Stimulated activated CD8-positive, alpha-beta memory T cell treated with anti-CD3 and anti-CD28 coated beads, Interleukin-2, amount 100 ng/mL, for 1 hour (primary cell): Measurements from ENCODE around the gene KCNQ1.

Experiments used
- DNase-seq, 2 donors: peaks; one replicate each; pipeline ENCODE4 v3.0.0-alpha.2; 2020; ENCODE audit warnings: low read depth in 2 of 2

Gene KCNQ1

DNA sequence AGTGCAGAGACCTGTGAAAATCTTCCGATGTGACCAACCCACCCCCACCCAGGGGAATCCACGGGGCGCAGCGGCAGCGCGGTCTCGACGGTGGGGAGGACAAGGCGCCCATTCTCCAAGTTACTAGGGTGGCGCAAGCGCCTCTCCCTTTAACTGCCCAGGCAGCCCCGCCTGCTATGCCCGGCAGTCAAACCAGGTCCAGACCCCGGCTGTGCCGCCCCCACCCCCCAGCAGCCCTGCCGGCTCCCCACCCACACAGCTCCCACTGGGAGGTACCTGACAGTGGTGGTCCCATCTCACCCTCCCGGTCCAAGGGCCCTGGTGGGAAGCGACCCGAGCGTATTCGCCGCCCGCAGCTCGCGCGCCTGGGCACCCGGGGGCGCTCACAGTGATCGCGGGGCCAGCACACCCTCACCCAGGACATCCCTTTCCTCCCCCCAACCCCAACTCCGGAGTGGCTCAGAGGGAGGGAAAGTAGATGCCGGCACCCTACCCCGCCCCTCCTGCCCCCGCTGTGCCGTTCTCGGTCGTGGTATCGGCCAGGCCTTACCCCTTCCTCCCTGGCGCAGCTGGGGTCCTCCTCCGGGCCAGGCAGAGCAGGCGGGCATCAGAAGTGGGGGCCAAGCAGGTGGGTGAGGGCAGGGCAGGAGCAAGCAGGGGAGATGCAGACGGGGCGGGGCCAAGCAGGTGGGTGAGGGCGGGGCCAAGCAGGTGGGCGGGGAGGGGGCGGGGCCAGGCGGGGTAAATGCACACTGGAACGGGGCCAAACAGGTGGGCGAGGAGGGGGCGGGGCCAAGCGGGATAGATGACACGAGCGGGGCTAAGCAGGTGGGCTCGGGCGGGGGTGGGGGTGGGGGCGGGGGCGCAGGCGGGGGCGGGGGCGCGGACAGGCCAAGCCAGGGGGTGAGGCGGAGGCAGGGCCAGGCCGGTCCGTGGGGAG is 657 bp upstream of the KCNQ1 start, which contains the start of gene TRPM5:
Gene TRPM5 (minus strand): TSS at position 634 of the 940 bp plus-strand sequence. CDS start 21,478 bp downstream, outside the sequence.
- DNase-seq: peak; percentile 43 to 58

GRCh38 chr11:2445746-2446551 is 1.1 kb downstream of the KCNQ1 start:
- DNase-seq: no peak

- no peak for DNase-seq
These were observed 1.9 kb downstream of the KCNQ1 start for GRCh38 chr11:2446590-2447252.

- no peak for DNase-seq
These were observed 2.6 kb downstream of the KCNQ1 start for GRCh38 chr11:2447253-2447950.

DNA sequence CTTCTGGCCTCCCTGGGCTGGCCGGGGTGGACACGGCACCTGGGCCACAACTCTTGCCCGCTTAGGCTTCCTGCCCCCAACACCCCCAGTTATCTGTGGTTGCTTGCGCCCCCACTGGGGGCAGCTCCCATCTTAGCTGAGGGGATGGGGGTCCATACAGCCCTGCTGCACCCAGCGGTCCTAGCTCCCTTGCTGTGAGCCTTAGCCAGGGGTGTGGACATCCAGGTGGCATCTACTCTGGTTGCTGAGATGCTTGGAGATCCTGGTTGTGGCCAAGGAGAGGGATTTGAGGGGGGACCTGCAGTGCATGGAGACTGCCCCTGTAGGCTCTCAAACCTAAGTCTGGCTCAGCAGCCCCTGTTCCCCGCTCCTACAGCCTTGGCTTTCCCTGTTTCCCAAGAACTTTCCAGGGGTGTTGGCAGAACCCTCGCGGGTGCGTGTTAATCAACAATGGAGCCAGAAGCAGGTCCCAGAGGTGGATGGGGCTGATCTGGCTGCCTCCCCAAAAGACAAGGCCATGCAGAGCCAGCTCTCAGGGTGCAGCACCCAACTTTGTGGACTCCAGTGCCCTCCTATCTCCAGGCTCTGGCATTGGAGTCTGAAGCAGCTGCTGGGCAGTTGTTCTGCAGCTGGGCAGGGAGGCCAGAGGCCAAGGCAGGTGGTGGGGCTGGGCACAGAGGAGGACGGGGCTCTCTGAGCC is 3.3 kb downstream of the KCNQ1 start:
- DNase-seq: no peak

DNA sequence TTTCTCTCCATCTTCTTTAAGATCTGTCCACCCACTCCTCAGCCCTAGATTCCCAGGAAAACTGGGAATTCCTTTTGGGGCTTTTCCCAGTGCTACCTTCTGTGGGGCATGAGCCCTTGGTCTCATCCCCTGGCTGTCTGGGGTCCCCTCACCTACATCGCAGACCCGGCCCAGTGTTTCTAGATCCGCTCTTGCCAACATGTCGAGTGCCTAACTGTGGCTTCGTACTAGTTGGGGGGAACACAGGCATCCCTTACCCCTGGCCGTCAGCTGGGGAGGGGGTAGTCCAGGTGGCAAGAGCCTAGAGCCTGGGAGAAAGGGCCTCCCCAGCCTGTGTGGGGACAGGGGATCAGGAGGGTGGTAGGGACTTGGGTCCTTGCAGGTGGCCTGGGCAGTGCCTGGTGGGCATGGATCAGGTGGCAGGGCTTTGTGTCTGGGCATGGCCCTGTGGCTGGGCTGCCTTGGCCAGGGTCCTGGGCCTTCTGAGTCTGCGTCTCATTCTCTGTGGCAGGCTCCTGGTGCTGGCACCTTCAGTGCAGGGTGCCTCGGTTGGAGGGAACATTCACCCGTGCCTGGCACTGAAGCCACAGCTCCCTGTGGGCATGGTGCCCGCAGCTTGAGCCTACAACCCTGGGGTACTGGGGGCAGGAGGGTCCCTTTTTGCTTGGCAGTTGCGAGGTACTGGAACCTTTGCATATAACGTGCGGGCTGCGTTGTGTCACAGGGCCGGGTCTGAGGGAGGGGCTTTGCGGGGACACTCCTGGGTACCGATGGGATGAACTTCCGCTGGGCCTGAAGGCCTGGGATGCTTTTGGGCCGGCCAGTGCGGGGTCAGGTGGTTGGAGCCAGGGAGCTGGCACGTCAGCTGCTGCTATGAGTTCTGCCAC is 4.1 kb downstream of the KCNQ1 start:
- no peak for DNase-seq

DNA sequence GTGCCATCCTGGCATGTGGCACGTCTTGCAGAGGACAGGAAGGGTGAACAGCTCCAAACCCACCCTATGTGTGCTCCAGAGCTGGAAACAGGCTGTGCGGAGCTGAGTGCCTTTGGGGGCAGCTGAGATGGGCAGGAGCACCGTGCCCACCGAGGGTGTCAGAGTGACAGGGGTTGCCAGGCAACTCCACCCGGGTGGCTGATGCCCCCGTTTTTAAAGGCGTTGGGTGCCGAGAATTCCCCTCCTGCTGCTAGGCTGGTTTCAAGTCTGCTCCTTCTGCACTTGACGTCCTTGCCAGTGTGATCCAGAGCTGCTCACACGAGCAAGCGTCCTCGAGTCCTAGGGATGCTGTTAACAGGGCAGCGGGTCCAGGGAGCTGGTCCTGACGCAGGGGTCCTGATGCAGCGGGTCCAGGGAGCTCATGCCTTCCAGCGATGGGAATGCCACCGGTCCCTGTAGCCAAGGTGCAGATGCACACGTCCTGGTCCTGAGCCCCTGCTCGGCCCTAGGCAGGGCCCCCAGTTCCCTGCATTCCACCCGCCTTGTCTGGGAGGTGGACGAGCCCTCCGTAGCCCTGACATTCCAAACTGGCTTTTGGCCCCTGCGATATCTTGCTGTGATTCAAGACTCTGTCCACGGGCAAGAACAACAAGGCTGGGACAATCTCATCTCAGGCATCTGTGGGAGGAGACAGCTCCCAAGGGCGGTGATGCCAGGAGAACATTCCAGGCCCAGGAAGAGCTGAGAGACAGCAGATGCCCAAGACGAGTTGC is 4.9 kb downstream of the KCNQ1 start:
- DNase-seq: no peak

DNA sequence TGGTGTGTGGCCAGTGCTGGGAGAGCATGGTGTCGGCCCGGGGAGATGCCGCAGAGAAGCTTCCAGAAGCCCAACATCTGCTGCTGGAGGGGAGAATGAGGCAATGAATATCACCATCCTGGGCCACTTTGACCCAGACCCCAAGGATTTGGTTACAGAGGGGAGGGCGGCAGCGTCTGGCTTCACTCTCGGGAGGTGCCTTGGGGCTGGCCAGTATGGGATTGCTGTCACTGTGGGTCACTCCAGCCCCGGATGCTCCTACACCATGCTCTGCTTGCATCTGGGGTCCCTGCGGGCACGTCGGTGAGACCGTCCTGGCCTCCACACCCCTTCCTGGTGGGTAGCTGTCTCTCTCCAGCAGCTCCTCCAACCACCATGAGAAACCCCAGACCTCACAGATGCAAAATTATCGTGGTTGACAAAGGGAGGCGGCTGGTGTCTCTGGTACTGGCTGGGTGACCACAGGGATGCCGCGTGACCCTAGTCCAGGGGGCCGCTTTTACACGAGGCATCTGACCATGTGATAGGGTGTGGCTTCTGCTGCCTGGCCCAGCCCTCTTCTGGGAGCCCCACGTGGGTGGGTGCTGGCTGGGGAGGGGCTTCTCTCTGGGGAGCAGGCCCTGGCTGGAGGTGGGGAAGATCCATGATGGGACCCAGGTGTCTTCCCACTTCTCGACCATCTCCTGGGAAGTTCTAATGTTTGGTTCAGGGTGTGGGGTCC is 5.7 kb downstream of the KCNQ1 start:
- no peak for DNase-seq

- no peak for DNase-seq
These were observed 6.5 kb downstream of the KCNQ1 start for GRCh38 chr11:2451336-2451735.

DNA sequence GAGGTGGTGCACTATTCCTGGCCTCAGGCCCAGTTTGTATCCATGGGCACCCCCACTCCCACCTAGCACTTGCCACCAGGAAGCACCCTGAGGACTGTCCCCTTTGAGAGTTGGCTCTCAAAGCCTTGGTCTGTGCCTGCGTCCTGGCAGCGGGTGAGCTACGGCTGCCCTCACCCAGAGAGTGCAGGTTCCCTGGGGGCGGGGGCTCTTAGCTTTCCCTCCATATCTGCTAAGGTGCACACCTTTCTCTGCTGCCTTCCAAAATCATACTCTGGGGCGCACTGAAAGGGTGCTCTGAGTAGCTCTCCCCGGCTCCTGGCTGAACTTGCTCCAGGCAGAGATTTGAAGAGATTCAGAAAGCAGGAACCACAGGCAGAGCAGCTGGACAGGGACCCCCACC is 7.1 kb downstream of the KCNQ1 start:
- no peak for DNase-seq

- no peak for DNase-seq
These were observed 7.7 kb downstream of the KCNQ1 start for GRCh38 chr11:2452321-2453012.

DNA sequence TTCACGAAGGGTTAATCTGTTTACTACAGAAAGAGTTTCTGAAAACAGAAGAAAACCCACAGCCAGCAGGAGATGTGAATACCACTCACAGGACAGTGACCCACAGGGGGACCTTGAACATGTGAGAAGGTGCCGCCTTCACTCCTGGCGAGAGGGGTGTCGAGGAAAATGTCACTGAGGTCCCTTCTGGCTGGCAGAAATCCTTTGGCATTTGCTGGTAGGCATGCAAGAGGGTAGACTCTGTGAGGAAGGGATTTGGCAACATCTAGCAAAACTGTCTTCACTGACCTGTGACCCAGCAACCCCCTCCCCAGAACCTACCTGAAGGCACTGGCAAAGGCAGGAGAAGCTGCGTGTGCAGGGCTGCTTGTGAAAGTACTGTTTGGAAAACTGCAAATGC is 8.6 kb downstream of the KCNQ1 start:
- no peak for DNase-seq

- DNase-seq: no peak
These were observed 13.5 kb downstream of the KCNQ1 start for GRCh38 chr11:2458321-2458720.

DNA sequence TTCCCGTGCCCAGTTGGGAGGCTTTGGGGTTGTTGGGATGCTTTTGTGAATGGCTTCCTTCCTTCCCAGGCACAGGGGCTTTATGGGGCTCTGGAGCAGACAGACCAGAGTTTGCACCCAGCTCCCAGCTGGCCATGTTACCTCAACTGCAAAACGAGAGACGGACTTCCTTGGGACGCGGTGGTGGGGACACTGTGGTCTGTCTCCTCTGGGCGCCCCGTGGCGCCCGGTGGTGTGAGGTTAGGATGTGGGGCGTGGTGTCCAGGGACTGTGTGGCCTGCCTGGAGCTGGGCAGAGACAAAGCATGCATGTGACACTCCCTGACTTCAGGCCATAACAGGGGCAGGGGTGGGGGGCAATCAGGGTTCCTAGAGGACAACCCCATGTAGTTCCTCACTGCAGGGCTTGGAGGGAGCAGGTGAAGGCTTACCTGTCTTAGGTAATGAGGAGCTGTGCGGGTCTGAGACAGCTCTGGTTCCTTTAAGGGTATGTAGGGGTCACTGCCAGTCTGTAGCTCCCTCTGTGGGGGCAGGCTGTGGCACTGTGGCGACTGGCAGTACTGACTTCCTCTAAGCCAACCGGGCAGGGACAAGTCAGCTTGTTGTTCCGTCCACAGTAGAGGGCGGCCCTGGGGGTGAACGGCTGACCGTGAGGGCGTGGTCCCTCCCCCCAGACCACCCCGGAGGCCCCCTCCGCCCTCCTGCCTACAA is 14.4 kb downstream of the KCNQ1 start:
- no peak for DNase-seq

GRCh38 chr11:2459796-2460531 is 15.2 kb downstream of the KCNQ1 start:
- DNase-seq: no peak

GRCh38 chr11:2460540-2461252 is 15.9 kb downstream of the KCNQ1 start:
- DNase-seq: no peak
